Transverse colon (tissue), 4 donors: ENCODE data around the gene ECEL1.

Source experiments
- EP300 ChIP-seq: sonication (generic); formaldehyde crosslinking; IDR thresholded peaks from one replicate; pipeline ENCODE4 v1.6.1; 2017; ENCODE audit warnings: antibody characterized with exemption, low read depth
- POLR2A ChIP-seq: fragments of 450-650 bp; IDR thresholded peaks from one replicate; pipeline ENCODE4 v1.6.1; 2016; ENCODE audit warnings: antibody characterized with exemption, mild to moderate bottlenecking, moderate library complexity
- POLR2AphosphoS5 ChIP-seq, 3 donors: sonication (generic); formaldehyde crosslinking; IDR thresholded peaks; one replicate each; pipeline ENCODE4 v1.6.1; 2016; ENCODE audit warnings: antibody characterized with exemption in 3 of 3
- TF ChIP-seq, protein P1 (sequence below), 5 experiments: fragments of 200-600 bp in 3 of 5; fragments of 450-650 bp in 2 of 5; sonication (generic) in 3 of 5; IDR thresholded peaks; 1 replicate in 2 of 5; 2 replicates in 3 of 5; pipeline ENCODE4 v1.5.1; 2016 to 2017; ENCODE audit warnings: antibody characterized with exemption in 5 of 5, inconsistent platforms in 3 of 5, mild to moderate bottlenecking in 2 of 5, moderate library complexity in 1 of 5

- TF ChIP-seq, protein P1, sequence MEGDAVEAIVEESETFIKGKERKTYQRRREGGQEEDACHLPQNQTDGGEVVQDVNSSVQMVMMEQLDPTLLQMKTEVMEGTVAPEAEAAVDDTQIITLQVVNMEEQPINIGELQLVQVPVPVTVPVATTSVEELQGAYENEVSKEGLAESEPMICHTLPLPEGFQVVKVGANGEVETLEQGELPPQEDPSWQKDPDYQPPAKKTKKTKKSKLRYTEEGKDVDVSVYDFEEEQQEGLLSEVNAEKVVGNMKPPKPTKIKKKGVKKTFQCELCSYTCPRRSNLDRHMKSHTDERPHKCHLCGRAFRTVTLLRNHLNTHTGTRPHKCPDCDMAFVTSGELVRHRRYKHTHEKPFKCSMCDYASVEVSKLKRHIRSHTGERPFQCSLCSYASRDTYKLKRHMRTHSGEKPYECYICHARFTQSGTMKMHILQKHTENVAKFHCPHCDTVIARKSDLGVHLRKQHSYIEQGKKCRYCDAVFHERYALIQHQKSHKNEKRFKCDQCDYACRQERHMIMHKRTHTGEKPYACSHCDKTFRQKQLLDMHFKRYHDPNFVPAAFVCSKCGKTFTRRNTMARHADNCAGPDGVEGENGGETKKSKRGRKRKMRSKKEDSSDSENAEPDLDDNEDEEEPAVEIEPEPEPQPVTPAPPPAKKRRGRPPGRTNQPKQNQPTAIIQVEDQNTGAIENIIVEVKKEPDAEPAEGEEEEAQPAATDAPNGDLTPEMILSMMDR (IDR thresholded peaks at IDR 0.05), result no peak
- TF ChIP-seq POLR2A (no peak), POLR2AphosphoS5 (IDR thresholded peaks at IDR 0.05) (no peak), EP300 (no peak)
These were observed 38.8 kb upstream of the ECEL1 start for GRCh38 chr2:232526372-232526941.
